Stimulated activated naive CD8-positive, alpha-beta T cell treated with anti-CD3 and anti-CD28 coated beads, Interleukin-15, Interleukin-2, amounts not matched to agents 100 ng/mL and 50 ng/mL, for 24 hours (primary cell): ENCODE results near the gene KIF11.
"Not testable (repeated sequence)": the region's sequence is repeated elsewhere in the genome, so short reads cannot be mapped to it uniquely, and the experiment has no call there.

Experiments used
- H3K27ac Mint-ChIP-seq: one replicate; pipeline ENCODE4 v1.8.0; 2021; ENCODE audit warnings: mild to moderate bottlenecking, mixed read lengths
- H3K27me3 Mint-ChIP-seq: one replicate; pipeline ENCODE4 v1.8.0; 2021; ENCODE audit warnings: mixed read lengths
- H3K36me3 Mint-ChIP-seq: one replicate; pipeline ENCODE4 v1.8.0; 2021; ENCODE audit warnings: low read depth, mixed read lengths
- H3K4me1 Mint-ChIP-seq: one replicate; pipeline ENCODE4 v1.8.0; 2021; ENCODE audit warnings: low read depth, mixed read lengths
- H3K4me3 Mint-ChIP-seq: one replicate; pipeline ENCODE4 v1.8.0; 2021; ENCODE audit warnings: mild to moderate bottlenecking, mixed read lengths
- H3K9me3 Mint-ChIP-seq: one replicate; pipeline ENCODE4 v1.8.0; 2021; ENCODE audit warnings: mixed read lengths

KIF11 gene

GRCh38 chr10:92592761-92593618 lies at the start of gene KIF11:
Gene KIF11 (plus strand): TSS chr10:92593130. CDS start chr10:92593376, 246 bp downstream.
- Mint-ChIP-seq H3K36me3 (peaks cover 21% of the 10 kb centered on the region), H3K27me3 (no peaks in the 10 kb centered on the region), H3K4me3 (peak within 1 kb of the TSS; percentile 90), H3K27ac (peak within 1 kb of the TSS; percentile 96), H3K9me3 (no peaks in the 10 kb centered on the region), H3K4me1 (peaks cover 35% of the 10 kb centered on the region)

- no peak overlapping the region for H3K4me3 Mint-ChIP-seq
- H3K4me1 Mint-ChIP-seq = peaks cover 35% of the 10 kb centered on the region
- no peaks in the 10 kb centered on the region for H3K27me3 Mint-ChIP-seq
- no peaks in the 10 kb centered on the region for H3K9me3 Mint-ChIP-seq
- no peak overlapping the region for H3K27ac Mint-ChIP-seq
- peaks cover 36% of the 10 kb centered on the region for H3K36me3 Mint-ChIP-seq
Observed at GRCh38 chr10:92544296-92544695, 48.6 kb upstream of the KIF11 start.

- H3K4me1 Mint-ChIP-seq = peaks cover 35% of the 10 kb centered on the region
- H3K27ac Mint-ChIP-seq = no peak overlapping the region
- no peaks in the 10 kb centered on the region for H3K27me3 Mint-ChIP-seq
- H3K36me3 Mint-ChIP-seq = peaks cover 40% of the 10 kb centered on the region
- no peaks in the 10 kb centered on the region for H3K9me3 Mint-ChIP-seq
- H3K4me3 Mint-ChIP-seq = no peak overlapping the region
Observed at GRCh38 chr10:92545556-92545955, 47.4 kb upstream of the KIF11 start.

GRCh38 chr10:92547676-92548075 lies 45.3 kb upstream of the KIF11 start:
- Mint-ChIP-seq H3K4me3 (no peak overlapping the region), H3K27me3 (no peaks in the 10 kb centered on the region), H3K27ac (no peak overlapping the region), H3K9me3 (no peaks in the 10 kb centered on the region), H3K36me3 (peaks cover 45% of the 10 kb centered on the region), H3K4me1 (peaks cover 32% of the 10 kb centered on the region)

GRCh38 chr10:92550924-92551323 lies 42.0 kb upstream of the KIF11 start:
- peaks cover 13% of the 10 kb centered on the region for H3K9me3 Mint-ChIP-seq
- H3K36me3 Mint-ChIP-seq = peaks cover 63% of the 10 kb centered on the region
- H3K27me3 Mint-ChIP-seq = no peaks in the 10 kb centered on the region
- H3K27ac Mint-ChIP-seq = no peak overlapping the region
- H3K4me3 Mint-ChIP-seq = no peak overlapping the region
- H3K4me1 Mint-ChIP-seq = peaks cover 5% of the 10 kb centered on the region

- Mint-ChIP-seq H3K27me3 (no peaks in the 10 kb centered on the region), H3K9me3 (peaks cover 13% of the 10 kb centered on the region), H3K4me3 (no peak overlapping the region), H3K36me3 (peaks cover 65% of the 10 kb centered on the region), H3K27ac (no peak overlapping the region), H3K4me1 (peaks cover 5% of the 10 kb centered on the region)
Observed at GRCh38 chr10:92552310-92552709, 40.6 kb upstream of the KIF11 start.

- H3K36me3 Mint-ChIP-seq = peaks cover 73% of the 10 kb centered on the region
- no peaks in the 10 kb centered on the region for H3K27me3 Mint-ChIP-seq
- no peak overlapping the region for H3K4me3 Mint-ChIP-seq
- H3K9me3 Mint-ChIP-seq = peaks cover 13% of the 10 kb centered on the region
- peaks cover 5% of the 10 kb centered on the region for H3K4me1 Mint-ChIP-seq
- H3K27ac Mint-ChIP-seq = no peak overlapping the region
Observed at GRCh38 chr10:92553959-92554358, 39.0 kb upstream of the KIF11 start.

GRCh38 chr10:92559046-92559445 lies 33.9 kb upstream of the KIF11 start:
- H3K27ac Mint-ChIP-seq = no peak overlapping the region
- H3K9me3 Mint-ChIP-seq = peaks cover 15% of the 10 kb centered on the region
- H3K4me3 Mint-ChIP-seq = no peak overlapping the region
- no peaks in the 10 kb centered on the region for H3K27me3 Mint-ChIP-seq
- H3K4me1 Mint-ChIP-seq = peaks cover 3% of the 10 kb centered on the region
- H3K36me3 Mint-ChIP-seq = peaks cover 66% of the 10 kb centered on the region

GRCh38 chr10:92562424-92562823 lies 30.5 kb upstream of the KIF11 start:
- H3K36me3 Mint-ChIP-seq = peaks cover 61% of the 10 kb centered on the region
- H3K9me3 Mint-ChIP-seq = peaks cover 10% of the 10 kb centered on the region
- no peak overlapping the region for H3K4me3 Mint-ChIP-seq
- no peaks in the 10 kb centered on the region for H3K27me3 Mint-ChIP-seq
- H3K27ac Mint-ChIP-seq = no peak overlapping the region
- H3K4me1 Mint-ChIP-seq = peaks cover 16% of the 10 kb centered on the region

GRCh38 chr10:92567952-92568600 lies 24.9 kb upstream of the KIF11 start:
- no peak overlapping the region for H3K4me3 Mint-ChIP-seq
- peak overlapping the region; percentile 26 for H3K27ac Mint-ChIP-seq

GRCh38 chr10:92569071-92569470 lies 23.9 kb upstream of the KIF11 start:
- peaks cover 46% of the 10 kb centered on the region for H3K36me3 Mint-ChIP-seq
- no peaks in the 10 kb centered on the region for H3K27me3 Mint-ChIP-seq
- H3K27ac Mint-ChIP-seq = no peak overlapping the region
- no peak overlapping the region for H3K4me3 Mint-ChIP-seq
- H3K9me3 Mint-ChIP-seq = no peaks in the 10 kb centered on the region
- peaks cover 52% of the 10 kb centered on the region for H3K4me1 Mint-ChIP-seq

More at GRCh38 chr10:92567952-92568600, 24.9 kb upstream of the KIF11 start:
- Mint-ChIP-seq H3K27me3 (no peaks in the 10 kb centered on the region), H3K36me3 (peaks cover 49% of the 10 kb centered on the region), H3K4me1 (peaks cover 52% of the 10 kb centered on the region), H3K9me3 (no peaks in the 10 kb centered on the region)

- H3K9me3 Mint-ChIP-seq, H3K27ac Mint-ChIP-seq, H3K4me3 Mint-ChIP-seq, H3K27me3 Mint-ChIP-seq: not testable (repeated sequence)
- peaks cover 44% of the 10 kb centered on the region for H3K36me3 Mint-ChIP-seq
- peaks cover 53% of the 10 kb centered on the region for H3K4me1 Mint-ChIP-seq
Observed at GRCh38 chr10:92569663-92570062, 23.3 kb upstream of the KIF11 start.

GRCh38 chr10:92571649-92572048 lies 21.3 kb upstream of the KIF11 start:
- Mint-ChIP-seq H3K27me3 (no peaks in the 10 kb centered on the region), H3K9me3 (no peaks in the 10 kb centered on the region), H3K36me3 (peaks cover 31% of the 10 kb centered on the region), H3K4me1 (peaks cover 62% of the 10 kb centered on the region), H3K4me3 (peak overlapping the region; percentile 86), H3K27ac (no peak overlapping the region)

- Mint-ChIP-seq H3K4me1 (peaks cover 55% of the 10 kb centered on the region), H3K27me3 (no peaks in the 10 kb centered on the region), H3K36me3 (peaks cover 27% of the 10 kb centered on the region), H3K27ac (peak overlapping the region; percentile 76), H3K9me3 (no peaks in the 10 kb centered on the region), H3K4me3 (peak overlapping the region; percentile 86)
Observed at GRCh38 chr10:92572362-92573090, 20.4 kb upstream of the KIF11 start.
